ENCODE results near the gene CBLL2.
"Not testable (repeated sequence)": the region's sequence is repeated elsewhere in the genome, so short reads cannot be mapped to it uniquely, and the experiment has no call there.

- TF ChIP-seq CTCF (IDR thresholded peaks at IDR 0.05); EZH2 (IDR thresholded peaks at IDR 0.05; ENCODE audit: borderline replicate concordance, insufficient read depth, low read depth, low read length, poor library complexity, severe bottlenecking): not testable (repeated sequence)
Observed at GRCh38 chrX:22289209-22289608, 16.5 kb downstream of the CBLL2 start.

Measured in B cell (primary cell).